Measurements from ENCODE around the gene SLC2A10. TPM values are rescaled to one million over a fixed set of nuclear protein-coding genes. Genes with fewer than 3 reads are reported as not detected.

SLC2A10 gene
- total RNA-seq, 1 experiment from 2014 or later, result 4.2 TPM

- no TSS peak for BruUV-seq (replicated peaks)
- H3K9me3 Mint-ChIP-seq (ENCODE audit: unreplicated experiment), result peaks cover 10% of the 10 kb centered on the region
- Histone ChIP-seq H3K9me3 (peaks cover 8% of the 10 kb centered on the region; the same call in 1 of the 2 replicates), H3K4me3 (ENCODE audit: low read depth, low read length) (no peak overlapping the region), H3K4me1 (no peaks in the 10 kb centered on the region), H3K27me3 (replicated peaks; ENCODE audit: control insufficient read depth, insufficient read depth, low read length) (peaks cover 1% of the 10 kb centered on the region; the same call in 1 of the 2 replicates), H3K36me3 (ENCODE audit: control insufficient read depth, insufficient read depth, low read length) (no peaks in the 10 kb centered on the region)
- no peak overlapping the region for H3K4me3 Mint-ChIP-seq (ENCODE audit: unreplicated experiment)
- TF ChIP-seq, protein P1, sequence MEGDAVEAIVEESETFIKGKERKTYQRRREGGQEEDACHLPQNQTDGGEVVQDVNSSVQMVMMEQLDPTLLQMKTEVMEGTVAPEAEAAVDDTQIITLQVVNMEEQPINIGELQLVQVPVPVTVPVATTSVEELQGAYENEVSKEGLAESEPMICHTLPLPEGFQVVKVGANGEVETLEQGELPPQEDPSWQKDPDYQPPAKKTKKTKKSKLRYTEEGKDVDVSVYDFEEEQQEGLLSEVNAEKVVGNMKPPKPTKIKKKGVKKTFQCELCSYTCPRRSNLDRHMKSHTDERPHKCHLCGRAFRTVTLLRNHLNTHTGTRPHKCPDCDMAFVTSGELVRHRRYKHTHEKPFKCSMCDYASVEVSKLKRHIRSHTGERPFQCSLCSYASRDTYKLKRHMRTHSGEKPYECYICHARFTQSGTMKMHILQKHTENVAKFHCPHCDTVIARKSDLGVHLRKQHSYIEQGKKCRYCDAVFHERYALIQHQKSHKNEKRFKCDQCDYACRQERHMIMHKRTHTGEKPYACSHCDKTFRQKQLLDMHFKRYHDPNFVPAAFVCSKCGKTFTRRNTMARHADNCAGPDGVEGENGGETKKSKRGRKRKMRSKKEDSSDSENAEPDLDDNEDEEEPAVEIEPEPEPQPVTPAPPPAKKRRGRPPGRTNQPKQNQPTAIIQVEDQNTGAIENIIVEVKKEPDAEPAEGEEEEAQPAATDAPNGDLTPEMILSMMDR (IDR thresholded peaks at IDR 0.05; ENCODE audit: insufficient read depth in 1 of 2, low read depth in 1 of 2, low read length in 1 of 2, severe bottlenecking in 1 of 2, unreplicated experiment in 1 of 2), result peak; percentile 75 to 92
- no peaks in the 10 kb centered on the region for H3K4me1 Mint-ChIP-seq (ENCODE audit: low read depth, unreplicated experiment)
- peaks cover 19% of the 10 kb centered on the region for H3K27me3 Mint-ChIP-seq (ENCODE audit: insufficient read depth, unreplicated experiment)
- no peak overlapping the region for H3K27ac Mint-ChIP-seq (ENCODE audit: unreplicated experiment)
- intact Hi-C loops (cut with micrococcal nuclease; ENCODE audit: unreplicated experiment), result loop anchor here (1.0 kb wide), 1 partner anchor 377 kb away; no protein-coding TSS in a partner anchor
- POLR2A ChIA-PET, result no interaction called here
- CTCF ChIA-PET, result no interaction called here
- H3K36me3 Mint-ChIP-seq (ENCODE audit: insufficient read depth, unreplicated experiment), result no peaks in the 10 kb centered on the region
- DNase-seq, result peak in 1 of 2 experiments; percentile 64
Measured at GRCh38 chr20:46772901-46773300, 63.5 kb downstream of the SLC2A10 start.

GRCh38 chr20:46773680-46774079, 64.2 kb downstream of the SLC2A10 start:
- DNase-seq, result no peak
- H3K4me1 Mint-ChIP-seq (ENCODE audit: low read depth, unreplicated experiment), result no peaks in the 10 kb centered on the region
- no peak overlapping the region for H3K4me3 Mint-ChIP-seq (ENCODE audit: unreplicated experiment)
- intact Hi-C loops (cut with micrococcal nuclease; ENCODE audit: unreplicated experiment), result loop anchor here (1.0 kb wide), 1 partner anchor 377 kb away; no protein-coding TSS in a partner anchor
- TF ChIP-seq, protein P1 (IDR thresholded peaks at IDR 0.05; ENCODE audit: insufficient read depth in 1 of 2, low read depth in 1 of 2, low read length in 1 of 2, severe bottlenecking in 1 of 2, unreplicated experiment in 1 of 2), result no peak
- H3K27me3 Mint-ChIP-seq (ENCODE audit: insufficient read depth, unreplicated experiment), result peaks cover 19% of the 10 kb centered on the region
- peaks cover 8% of the 10 kb centered on the region; the same call in 1 of the 2 replicates for H3K9me3 ChIP-seq
- H3K27me3 ChIP-seq (replicated peaks; ENCODE audit: control insufficient read depth, insufficient read depth, low read length), result peaks cover 1% of the 10 kb centered on the region; the same call in 1 of the 2 replicates
- H3K27ac Mint-ChIP-seq (ENCODE audit: unreplicated experiment), result no peak overlapping the region
- H3K4me3 ChIP-seq (ENCODE audit: low read depth, low read length), result no peak overlapping the region
- no TSS peak for BruUV-seq (replicated peaks)
- no peaks in the 10 kb centered on the region for H3K36me3 Mint-ChIP-seq (ENCODE audit: insufficient read depth, unreplicated experiment)
- ChIA-PET CTCF (interaction anchor here (0.5 to 0.8 kb wide), 2 partner anchors 21 to 1794 kb away, joined by 3 to 4 read pairs; no protein-coding TSS in a partner anchor), POLR2A (no interaction called here)
- H3K9me3 Mint-ChIP-seq (ENCODE audit: unreplicated experiment), result peaks cover 10% of the 10 kb centered on the region
- no peaks in the 10 kb centered on the region for H3K4me1 ChIP-seq
- H3K36me3 ChIP-seq (ENCODE audit: control insufficient read depth, insufficient read depth, low read length), result no peaks in the 10 kb centered on the region

- ChIA-PET POLR2A (no interaction called here), CTCF (interaction anchor here (0.5 to 0.8 kb wide), 2 partner anchors 21 to 1794 kb away, joined by 3 to 4 read pairs; no protein-coding TSS in a partner anchor)
- Histone ChIP-seq H3K4me3 (ENCODE audit: low read depth, low read length) (no peak overlapping the region), H3K9me3 (peaks cover 8% of the 10 kb centered on the region; the same call in 1 of the 2 replicates), H3K4me1 (no peaks in the 10 kb centered on the region), H3K36me3 (ENCODE audit: control insufficient read depth, insufficient read depth, low read length) (no peaks in the 10 kb centered on the region), H3K27me3 (replicated peaks; ENCODE audit: control insufficient read depth, insufficient read depth, low read length) (peaks cover 1% of the 10 kb centered on the region; the same call in 1 of the 2 replicates)
- peaks cover 10% of the 10 kb centered on the region for H3K9me3 Mint-ChIP-seq (ENCODE audit: unreplicated experiment)
- H3K4me3 Mint-ChIP-seq (ENCODE audit: unreplicated experiment), result no peak overlapping the region
- no peaks in the 10 kb centered on the region for H3K36me3 Mint-ChIP-seq (ENCODE audit: insufficient read depth, unreplicated experiment)
- TF ChIP-seq, protein P1 (IDR thresholded peaks at IDR 0.05; ENCODE audit: insufficient read depth in 1 of 2, low read depth in 1 of 2, low read length in 1 of 2, severe bottlenecking in 1 of 2, unreplicated experiment in 1 of 2), result no peak
- H3K4me1 Mint-ChIP-seq (ENCODE audit: low read depth, unreplicated experiment), result no peaks in the 10 kb centered on the region
- H3K27me3 Mint-ChIP-seq (ENCODE audit: insufficient read depth, unreplicated experiment), result peaks cover 19% of the 10 kb centered on the region
- DNase-seq, result no peak
- no TSS peak for BruUV-seq (replicated peaks)
- no peak overlapping the region for H3K27ac Mint-ChIP-seq (ENCODE audit: unreplicated experiment)
- intact Hi-C loops (cut with micrococcal nuclease; ENCODE audit: unreplicated experiment), result no loop called here
Measured at GRCh38 chr20:46774236-46774635, 64.8 kb downstream of the SLC2A10 start.
